ENCODE data around the gene PTOV1.

- TF ChIP-seq POLR2A (IDR thresholded peaks at IDR 0.05) (no peak), CTCF (IDR thresholded peaks at IDR 0.05 in 4 of 5, conservative IDR thresholded peaks at IDR 0.05 in 1 of 5) (no peak)
Measured at GRCh38 chr19:49861107-49861506, 10.1 kb downstream of the PTOV1 start.
